T-helper 2 cell treated with Interferon-gamma antibody and Interleukin-4, amounts not matched to agents 100 ng/mL and 5 ng/mL, for 36 hours (primary cell): ENCODE data around the gene CHP2. TPM values are rescaled to one million over a fixed set of nuclear protein-coding genes. Genes with fewer than 3 reads are reported as not detected.
"Not testable (repeated sequence)": the region's sequence is repeated elsewhere in the genome, so short reads cannot be mapped to it uniquely, and the experiment has no call there.

Experiments
- intact Hi-C: fragments of 100-400 bp; cut with micrococcal nuclease; formaldehyde crosslinking; loops from one replicate; pipeline ENCODE4 v1.15.1; 2023
- total RNA-seq: library from RNA; stranded (reverse); gene quantifications from 2 replicates; pipeline ENCODE4 v1.2.3, GENCODE V29; 2022

CHP2 gene
- not detected in 2 replicates for total RNA-seq

- intact Hi-C loops: no loop called here
Measured at GRCh38 chr16:23754594-23755483, at the start of gene CHP2. CHP2 (plus strand) TSS chr16:23755026; CDS start chr16:23755050, 24 bp downstream.

GRCh38 chr16:23705517-23705902 lies 49.3 kb upstream of the CHP2 start:
- intact Hi-C loops: no loop called here

DNA sequence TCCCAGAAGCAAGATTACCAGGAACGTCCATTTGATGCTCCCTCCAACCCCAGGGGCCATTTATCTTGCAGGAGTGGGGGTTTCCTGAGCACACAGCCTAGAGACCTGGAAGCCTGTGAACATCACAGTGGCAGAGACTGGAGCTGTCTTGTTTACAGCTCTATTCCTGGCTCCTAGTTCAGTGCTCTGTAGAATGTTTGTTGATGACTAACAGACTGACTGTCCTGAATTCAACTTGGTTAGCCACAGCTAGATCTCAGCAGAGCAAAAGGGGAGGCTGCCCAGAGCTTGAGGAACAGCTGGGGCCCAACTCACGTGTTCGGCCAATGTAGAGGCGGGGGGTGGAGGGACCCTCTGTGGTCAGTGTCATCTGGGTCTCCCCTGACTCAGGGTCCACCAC lies 48.4 kb upstream of the CHP2 start:
- intact Hi-C loops: no loop called here

DNA sequence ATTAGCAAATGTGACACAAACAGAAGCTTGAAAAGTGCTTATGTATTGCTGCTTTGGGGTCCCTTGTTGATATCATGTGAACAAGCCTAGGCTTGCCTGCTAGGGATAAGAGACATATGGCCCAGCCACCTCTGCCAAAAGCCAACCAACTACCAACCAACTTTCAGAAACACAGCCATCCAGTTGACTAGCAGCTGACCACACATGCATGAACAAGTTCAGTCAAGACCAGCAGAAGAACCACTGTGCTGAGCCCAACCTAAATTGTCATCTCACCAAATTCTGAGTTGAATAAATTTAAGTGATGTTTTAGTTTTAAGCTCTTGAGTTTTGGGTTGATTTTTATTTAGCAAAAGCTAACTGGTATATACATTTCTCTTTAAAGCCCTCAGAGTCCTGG lies 45.3 kb upstream of the CHP2 start:
- intact Hi-C loops: no loop called here

- intact Hi-C loops: no loop called here
Measured at GRCh38 chr16:23710008-23710407, 44.8 kb upstream of the CHP2 start.

DNA sequence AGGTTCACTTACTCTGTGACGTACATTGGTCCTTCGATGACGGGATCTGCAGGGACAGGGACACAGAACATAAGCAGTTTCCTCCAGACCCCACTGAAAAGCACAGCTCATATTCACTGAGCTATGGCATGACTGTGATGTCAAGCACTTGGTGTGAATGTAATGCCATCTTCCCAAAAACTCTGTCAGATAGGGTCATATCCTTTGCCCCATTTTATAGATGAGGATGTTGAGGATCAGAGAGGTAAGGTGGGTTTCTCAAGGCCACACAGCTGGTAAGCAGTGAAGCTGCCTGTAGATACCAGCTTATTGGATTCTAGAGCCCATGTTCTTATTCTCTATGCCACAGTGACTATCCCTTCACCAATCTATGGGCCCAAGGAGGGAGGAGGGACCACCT lies 44.3 kb upstream of the CHP2 start:
- intact Hi-C loops: no loop called here

GRCh38 chr16:23711785-23712184 lies 43.0 kb upstream of the CHP2 start:
- intact Hi-C loops: no loop called here

DNA sequence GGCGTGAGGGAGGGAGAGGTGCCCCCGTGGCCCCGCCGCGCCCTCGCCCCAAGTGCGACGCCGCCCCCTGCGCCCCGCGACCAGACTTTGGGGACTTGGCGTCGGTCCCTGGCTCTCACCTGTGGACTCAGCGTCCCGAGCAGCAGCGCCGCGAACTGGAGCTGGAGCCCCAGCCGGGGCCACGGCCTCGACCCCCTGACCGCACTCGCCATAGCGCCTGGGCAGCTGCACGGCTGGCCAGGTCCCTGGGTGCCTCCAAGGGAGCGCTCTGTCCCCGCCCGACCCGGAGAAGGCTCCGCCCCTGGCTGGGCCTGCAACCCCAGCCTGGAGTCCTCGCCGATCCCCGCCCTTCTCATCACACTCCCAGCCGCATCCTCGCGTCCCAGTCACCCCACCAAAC lies 41.9 kb upstream of the CHP2 start, which contains the start of gene ERN2:
TSS of gene ERN2 (minus strand) at position 247 of the 400 bp plus-strand sequence. CDS start at position 212, 35 bp downstream.
- intact Hi-C loops: no loop called here

GRCh38 chr16:23716484-23716883 lies 38.3 kb upstream of the CHP2 start:
- intact Hi-C loops: no loop called here

DNA sequence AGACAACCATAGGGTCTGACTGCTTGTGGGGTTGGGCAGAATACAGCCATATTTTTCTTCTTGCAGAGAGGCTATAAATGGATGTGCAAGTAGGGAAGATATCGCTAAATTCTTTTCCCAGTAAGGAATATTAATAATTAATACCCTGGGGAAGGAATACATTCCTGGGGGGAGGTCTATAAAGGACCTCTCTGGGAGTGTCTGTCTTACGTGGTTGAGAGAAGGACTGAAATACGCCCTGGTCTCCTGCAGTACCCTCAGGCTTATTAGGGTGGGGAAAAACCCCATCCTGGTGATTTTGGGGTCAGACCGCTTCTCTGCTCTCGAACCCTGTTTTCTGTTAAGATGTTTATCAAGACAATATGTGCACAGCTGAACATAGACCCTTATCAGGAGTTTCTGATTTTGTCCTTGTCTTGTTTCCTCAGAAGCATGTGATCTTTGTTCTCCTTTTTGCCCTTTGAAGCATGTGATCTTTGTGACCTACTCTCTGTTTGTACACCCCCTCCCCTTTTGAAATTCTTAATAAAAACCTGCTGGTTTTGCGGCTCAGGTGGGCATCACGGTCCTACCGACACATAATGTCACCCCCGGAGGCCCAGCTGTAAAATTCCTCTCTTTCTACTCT lies 32.1 kb upstream of the CHP2 start:
- intact Hi-C loops: not testable (repeated sequence)

DNA sequence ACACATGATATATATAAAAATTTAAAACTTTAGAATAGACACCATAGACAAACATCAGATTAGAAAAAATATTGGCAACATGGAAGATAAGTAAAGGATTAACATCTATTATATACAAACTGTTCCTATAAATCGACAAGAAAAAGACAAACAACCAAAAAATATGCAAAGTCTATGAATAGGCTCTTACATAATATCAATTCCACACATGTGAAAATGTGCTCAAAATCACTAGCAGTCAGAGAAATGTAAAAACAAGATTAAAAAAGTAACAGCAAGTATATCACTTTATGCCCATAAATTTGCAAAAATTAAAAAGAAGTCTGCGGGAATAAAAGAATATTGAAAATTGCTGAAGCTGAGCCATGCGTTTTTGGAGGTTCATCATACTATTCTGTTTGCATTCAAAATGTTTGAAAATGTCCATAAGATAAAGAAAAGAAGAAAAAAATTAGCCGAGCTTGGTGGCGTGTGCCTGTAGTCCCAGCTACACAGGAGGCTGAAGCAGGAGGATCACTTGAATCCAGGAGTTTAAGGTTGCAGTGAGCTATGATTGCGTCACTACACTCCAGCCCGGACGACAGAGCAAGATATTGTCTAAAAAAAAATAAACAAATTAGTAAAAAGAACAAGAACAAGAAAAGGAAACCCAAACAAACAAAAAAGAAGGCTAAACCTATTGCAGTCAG lies 30.6 kb upstream of the CHP2 start:
- intact Hi-C loops: no loop called here

DNA sequence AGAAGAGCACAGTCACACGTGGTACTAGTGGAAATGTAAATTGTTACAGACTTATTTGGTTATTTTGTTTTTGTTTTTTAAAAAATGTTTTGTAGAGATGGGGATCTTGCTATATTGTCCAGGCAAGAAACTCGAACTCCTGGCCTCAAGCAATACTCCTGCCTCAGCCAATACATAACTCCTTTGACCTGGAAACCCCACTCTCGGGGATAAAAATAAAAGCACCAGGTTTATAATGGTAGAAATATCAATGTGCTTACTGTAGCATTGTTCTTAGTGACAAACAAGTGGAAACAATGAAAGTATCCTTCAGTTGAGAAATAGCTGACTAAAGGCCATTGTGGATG lies 30.1 kb upstream of the CHP2 start:
- intact Hi-C loops: no loop called here

DNA sequence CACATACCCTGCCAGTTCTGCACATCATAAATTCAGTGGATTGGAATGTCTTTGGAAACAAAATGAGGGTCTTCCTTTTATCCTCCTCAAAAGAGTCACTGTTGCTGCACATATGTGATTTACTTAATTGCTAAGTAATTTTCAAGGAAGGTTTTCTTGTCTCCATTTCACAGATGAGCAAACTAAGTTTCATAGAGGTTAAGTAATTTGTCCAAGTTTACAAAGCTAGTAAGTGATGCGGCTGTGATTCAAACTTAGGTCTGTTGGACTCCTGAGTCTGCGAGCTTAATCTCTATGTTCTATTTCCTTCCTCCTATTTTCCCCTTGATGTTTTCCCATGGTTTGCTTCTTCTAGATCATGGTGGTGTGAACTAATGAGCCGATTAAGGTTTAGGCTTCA lies 28.1 kb upstream of the CHP2 start:
- intact Hi-C loops: no loop called here

DNA sequence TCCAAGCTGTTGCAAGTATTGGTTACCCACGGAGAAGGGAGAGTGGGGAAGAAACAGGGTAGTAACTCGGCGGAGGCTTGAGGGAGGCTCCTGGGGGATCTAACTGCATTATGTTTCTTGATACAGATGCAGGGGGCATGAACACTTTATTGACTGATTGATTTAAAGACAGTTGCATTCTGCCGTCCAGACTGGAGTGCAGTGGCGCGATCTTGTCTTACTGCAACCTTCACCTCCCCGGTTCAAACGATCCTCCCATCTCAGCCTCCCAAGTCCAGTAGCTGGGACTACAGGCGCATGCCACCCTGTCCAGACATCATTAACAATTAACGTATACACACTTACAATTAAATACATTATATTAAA lies 26.7 kb upstream of the CHP2 start:
- intact Hi-C loops: no loop called here

DNA sequence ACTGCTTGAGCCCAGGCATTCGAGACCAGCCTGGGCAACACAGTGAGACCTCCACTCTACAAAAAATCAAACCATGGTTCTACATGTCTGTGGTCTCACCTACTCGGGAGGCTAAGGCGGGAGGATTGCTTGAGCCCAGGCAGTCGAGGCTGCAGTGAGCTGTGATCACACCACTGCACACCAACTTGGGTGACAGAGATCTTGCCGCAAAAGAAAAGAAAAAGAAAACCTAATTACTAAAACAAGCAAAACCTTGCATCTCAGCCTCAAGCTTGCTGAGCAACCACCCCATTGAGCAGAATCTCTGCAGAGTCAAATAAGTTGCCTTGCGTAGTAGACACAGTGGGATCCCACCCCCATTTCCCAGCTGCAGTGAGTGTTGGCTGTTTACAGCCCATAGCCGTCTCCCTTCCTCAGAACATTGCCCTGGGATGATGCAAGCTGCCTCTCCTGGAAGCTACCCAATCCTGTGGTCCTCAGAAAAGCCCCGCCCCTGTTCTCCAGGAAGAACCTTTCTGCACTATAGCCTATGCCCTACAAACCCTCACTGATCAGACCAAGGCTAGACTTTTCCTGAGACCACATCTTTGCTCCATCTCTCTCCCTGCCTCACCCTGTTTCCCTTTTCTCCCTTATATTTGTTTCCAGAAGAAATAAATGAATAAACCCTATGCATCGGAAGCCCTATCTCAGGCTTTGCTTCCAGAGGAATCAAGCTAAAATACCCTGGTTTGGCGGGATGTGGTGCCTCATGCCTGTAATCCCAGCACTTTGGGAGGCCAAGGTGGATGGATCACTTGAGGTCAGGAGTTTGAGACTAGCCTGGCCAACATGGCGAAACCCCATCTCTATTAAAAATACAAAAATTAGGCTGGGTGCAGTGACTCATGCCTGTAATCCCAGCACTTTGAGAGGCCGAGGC lies 25.1 kb upstream of the CHP2 start:
- intact Hi-C loops: no loop called here

GRCh38 chr16:23734176-23734893 lies 20.5 kb upstream of the CHP2 start:
- intact Hi-C loops: no loop called here

DNA sequence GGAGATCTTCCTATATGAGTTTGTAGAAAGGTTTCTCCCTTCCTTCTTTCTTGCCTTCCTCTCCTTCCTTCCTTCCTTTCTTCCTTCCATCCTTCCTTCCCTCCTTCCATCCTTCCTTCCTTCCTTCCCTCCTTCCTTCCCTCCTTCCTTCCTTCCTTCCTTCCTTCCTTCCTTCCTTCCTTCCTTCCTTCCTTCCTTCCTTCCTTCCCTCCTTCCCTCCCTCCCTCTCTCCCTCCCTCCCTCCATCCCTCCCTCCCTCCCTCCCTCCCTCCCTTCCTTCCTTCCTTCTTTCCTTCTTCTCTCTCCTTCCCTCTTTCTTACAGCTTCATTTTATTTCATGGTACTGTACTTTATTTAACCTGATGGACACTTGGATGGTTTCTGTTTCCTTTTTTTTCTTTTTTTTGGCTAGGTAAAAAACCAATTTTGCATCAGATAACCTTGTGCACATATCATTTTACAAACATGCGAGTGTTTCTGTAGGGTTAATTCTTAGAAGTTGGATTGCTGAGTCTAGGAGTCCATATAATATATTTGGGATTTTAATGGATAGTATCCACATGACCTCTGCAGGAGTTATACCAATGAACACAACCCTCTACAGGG lies 17.3 kb upstream of the CHP2 start:
- intact Hi-C loops: loop anchor here (5.0 kb wide), 1 partner anchor 300 kb away; no protein-coding TSS in a partner anchor

DNA sequence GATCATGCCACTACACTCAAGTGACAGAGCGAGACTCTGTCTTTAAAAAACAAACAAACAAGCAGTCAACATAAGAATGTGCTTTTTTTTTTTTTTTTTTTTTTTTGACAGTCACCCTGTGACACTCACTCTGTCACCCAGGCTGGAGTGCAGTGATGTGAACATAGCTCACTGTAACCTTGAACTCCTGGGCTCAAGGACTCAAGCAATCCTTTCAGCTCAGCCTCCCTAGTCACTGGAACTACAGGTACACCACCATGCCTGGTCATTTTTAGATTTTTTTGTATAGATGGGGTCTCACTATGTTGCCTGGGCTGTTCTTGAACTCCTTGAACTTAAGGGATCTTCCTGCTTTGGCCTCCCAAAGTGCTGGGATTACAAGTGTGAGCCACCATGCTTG lies 15.3 kb upstream of the CHP2 start:
- intact Hi-C loops: loop anchor here (5.0 kb wide), 1 partner anchor 298 kb away; no protein-coding TSS in a partner anchor

GRCh38 chr16:23741675-23742303 lies 13.0 kb upstream of the CHP2 start:
- intact Hi-C loops: no loop called here

GRCh38 chr16:23742766-23743165 lies 12.1 kb upstream of the CHP2 start:
- intact Hi-C loops: no loop called here
